ENCODE data around the gene ARHGAP4. TPM values are rescaled to one million over a fixed set of nuclear protein-coding genes. Genes with fewer than 3 reads are reported as not detected.
A peak's percentile ranks its signal among the peaks of the same experiment; 100 is the strongest.

The ARHGAP4 gene
- total and polyA plus RNA-seq, 10 of the 15 experiments (the other 5 are each of a cell fraction or from before 2014, with no cell fraction given) = 0.71 to 120 (median 44.3) TPM

DNA sequence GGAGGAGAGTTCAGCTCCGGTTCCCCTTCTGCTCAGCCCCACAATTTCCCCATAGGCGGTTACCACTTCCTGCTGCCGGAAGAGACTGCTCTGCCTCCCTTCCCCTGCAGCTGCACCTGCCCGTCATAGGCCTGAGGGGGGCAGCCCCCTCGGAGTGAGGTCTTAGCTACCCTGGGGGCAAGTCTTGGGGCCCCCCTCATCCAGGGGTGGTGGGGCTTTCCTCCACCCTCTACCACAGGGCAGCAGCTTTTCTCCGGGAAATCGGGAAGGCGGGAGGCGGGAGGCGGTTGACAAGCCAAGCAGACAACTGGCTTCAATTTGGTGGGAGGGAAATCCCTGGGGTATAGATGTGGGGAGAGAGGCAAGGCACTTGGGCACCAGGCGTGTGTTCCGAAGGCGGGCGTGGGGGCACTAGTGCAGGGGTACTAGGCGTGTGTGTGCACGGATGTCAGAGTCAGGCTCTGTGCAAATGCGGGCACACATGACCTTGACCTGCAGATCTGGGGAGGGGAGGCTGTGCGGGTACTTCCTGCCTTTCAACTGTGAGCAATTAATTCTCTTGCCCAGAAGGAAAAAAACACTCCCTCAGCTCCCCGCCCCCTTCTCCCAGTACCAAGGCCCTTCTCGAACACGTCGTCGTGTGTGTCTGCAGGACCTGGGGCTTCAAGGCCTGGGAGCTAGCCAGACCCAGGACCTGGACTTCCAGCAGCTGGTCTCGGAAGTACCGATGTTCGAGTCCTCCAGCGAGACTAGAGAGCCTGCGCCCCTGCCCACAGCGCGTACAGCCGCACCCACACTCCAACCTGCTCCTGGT lies 1.0 kb upstream of the ARHGAP4 start (continued):
- TF ChIP-seq, protein P1, sequence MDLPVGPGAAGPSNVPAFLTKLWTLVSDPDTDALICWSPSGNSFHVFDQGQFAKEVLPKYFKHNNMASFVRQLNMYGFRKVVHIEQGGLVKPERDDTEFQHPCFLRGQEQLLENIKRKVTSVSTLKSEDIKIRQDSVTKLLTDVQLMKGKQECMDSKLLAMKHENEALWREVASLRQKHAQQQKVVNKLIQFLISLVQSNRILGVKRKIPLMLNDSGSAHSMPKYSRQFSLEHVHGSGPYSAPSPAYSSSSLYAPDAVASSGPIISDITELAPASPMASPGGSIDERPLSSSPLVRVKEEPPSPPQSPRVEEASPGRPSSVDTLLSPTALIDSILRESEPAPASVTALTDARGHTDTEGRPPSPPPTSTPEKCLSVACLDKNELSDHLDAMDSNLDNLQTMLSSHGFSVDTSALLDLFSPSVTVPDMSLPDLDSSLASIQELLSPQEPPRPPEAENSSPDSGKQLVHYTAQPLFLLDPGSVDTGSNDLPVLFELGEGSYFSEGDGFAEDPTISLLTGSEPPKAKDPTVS (IDR thresholded peaks at IDR 0.05; ENCODE audit: low read depth, low read length) = no peak
- no peak for TF ChIP-seq YBX1 (IDR thresholded peaks at IDR 0.05)
- TF ChIP-seq NFIC (IDR thresholded peaks at IDR 0.05; ENCODE audit: low read depth, low read length) = no peak
- TF ChIP-seq SMC3 (IDR thresholded peaks at IDR 0.05; ENCODE audit: borderline replicate concordance, low read length) = no peak
- no peak for TF ChIP-seq SMAD1 (IDR thresholded peaks at IDR 0.05; ENCODE audit: low read depth, partially characterized antibody)
- TF ChIP-seq EED (IDR thresholded peaks at IDR 0.05; ENCODE audit: low read depth) = peak; percentile 53; the same call in 1 of the 2 replicates
- TF ChIP-seq, protein P2, sequence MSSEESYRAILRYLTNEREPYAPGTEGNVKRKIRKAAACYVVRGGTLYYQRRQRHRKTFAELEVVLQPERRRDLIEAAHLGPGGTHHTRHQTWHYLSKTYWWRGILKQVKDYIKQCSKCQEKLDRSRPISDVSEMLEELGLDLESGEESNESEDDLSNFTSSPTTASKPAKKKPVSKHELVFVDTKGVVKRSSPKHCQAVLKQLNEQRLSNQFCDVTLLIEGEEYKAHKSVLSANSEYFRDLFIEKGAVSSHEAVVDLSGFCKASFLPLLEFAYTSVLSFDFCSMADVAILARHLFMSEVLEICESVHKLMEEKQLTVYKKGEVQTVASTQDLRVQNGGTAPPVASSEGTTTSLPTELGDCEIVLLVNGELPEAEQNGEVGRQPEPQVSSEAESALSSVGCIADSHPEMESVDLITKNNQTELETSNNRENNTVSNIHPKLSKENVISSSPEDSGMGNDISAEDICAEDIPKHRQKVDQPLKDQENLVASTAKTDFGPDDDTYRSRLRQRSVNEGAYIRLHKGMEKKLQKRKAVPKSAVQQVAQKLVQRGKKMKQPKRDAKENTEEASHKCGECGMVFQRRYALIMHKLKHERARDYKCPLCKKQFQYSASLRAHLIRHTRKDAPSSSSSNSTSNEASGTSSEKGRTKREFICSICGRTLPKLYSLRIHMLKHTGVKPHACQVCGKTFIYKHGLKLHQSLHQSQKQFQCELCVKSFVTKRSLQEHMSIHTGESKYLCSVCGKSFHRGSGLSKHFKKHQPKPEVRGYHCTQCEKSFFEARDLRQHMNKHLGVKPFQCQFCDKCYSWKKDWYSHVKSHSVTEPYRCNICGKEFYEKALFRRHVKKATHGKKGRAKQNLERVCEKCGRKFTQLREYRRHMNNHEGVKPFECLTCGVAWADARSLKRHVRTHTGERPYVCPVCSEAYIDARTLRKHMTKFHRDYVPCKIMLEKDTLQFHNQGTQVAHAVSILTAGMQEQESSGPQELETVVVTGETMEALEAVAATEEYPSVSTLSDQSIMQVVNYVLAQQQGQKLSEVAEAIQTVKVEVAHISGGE (CRISPR knock-in tag; IDR thresholded peaks at IDR 0.05) = no peak
- no peak for TF ChIP-seq RCOR1 (conservative IDR thresholded peaks at IDR 0.05; ENCODE audit: low read depth, low read length)
- peak; percentile 34 for TF ChIP-seq RELA (IDR thresholded peaks at IDR 0.05; ENCODE audit: borderline replicate concordance, partially characterized antibody)
- TF ChIP-seq POLR2A (IDR thresholded peaks at IDR 0.05; ENCODE audit: low read depth, low read length) = peak; percentile 20
- no peak for TF ChIP-seq HCFC1 (IDR thresholded peaks at IDR 0.05; ENCODE audit: low read length)
- TF ChIP-seq RFX5 (IDR thresholded peaks at IDR 0.05; ENCODE audit: low read depth, low read length) = no peak
- TF ChIP-seq, protein P3, sequence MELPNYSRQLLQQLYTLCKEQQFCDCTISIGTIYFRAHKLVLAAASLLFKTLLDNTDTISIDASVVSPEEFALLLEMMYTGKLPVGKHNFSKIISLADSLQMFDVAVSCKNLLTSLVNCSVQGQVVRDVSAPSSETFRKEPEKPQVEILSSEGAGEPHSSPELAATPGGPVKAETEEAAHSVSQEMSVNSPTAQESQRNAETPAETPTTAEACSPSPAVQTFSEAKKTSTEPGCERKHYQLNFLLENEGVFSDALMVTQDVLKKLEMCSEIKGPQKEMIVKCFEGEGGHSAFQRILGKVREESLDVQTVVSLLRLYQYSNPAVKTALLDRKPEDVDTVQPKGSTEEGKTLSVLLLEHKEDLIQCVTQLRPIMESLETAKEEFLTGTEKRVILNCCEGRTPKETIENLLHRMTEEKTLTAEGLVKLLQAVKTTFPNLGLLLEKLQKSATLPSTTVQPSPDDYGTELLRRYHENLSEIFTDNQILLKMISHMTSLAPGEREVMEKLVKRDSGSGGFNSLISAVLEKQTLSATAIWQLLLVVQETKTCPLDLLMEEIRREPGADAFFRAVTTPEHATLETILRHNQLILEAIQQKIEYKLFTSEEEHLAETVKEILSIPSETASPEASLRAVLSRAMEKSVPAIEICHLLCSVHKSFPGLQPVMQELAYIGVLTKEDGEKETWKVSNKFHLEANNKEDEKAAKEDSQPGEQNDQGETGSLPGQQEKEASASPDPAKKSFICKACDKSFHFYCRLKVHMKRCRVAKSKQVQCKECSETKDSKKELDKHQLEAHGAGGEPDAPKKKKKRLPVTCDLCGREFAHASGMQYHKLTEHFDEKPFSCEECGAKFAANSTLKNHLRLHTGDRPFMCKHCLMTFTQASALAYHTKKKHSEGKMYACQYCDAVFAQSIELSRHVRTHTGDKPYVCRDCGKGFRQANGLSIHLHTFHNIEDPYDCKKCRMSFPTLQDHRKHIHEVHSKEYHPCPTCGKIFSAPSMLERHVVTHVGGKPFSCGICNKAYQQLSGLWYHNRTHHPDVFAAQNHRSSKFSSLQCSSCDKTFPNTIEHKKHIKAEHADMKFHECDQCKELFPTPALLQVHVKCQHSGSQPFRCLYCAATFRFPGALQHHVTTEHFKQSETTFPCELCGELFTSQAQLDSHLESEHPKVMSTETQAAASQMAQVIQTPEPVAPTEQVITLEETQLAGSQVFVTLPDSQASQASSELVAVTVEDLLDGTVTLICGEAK (IDR thresholded peaks at IDR 0.05; ENCODE audit: borderline replicate concordance) = peak; percentile 62; the same call in 1 of the 2 replicates
- peak; percentile 69; the same call in 1 of the 2 replicates for TF ChIP-seq IKZF1 (conservative IDR thresholded peaks at IDR 0.05)
- TF ChIP-seq DPF2 (IDR thresholded peaks at IDR 0.05) = peak; percentile 52
- TF ChIP-seq MXI1 (IDR thresholded peaks at IDR 0.05; ENCODE audit: low read depth, low read length) = no peak; the same call in 1 of the 2 replicates
- TF ChIP-seq ETV6 (conservative IDR thresholded peaks at IDR 0.05 in 1 of 2, IDR thresholded peaks at IDR 0.05 in 1 of 2; ENCODE audit: borderline replicate concordance in 1 of 2, low read depth in 1 of 2) = peak in 1 of 2 experiments; percentile 94; a peak in 2 of 4 replicates

Measured in GM12878 (cell line).